A549 (cell line): ENCODE data around the gene PRR15L. TPM values are rescaled to one million over a fixed set of nuclear protein-coding genes. Genes with fewer than 3 reads are reported as not detected.
"Not testable (repeated sequence)": the region's sequence is repeated elsewhere in the genome, so short reads cannot be mapped to it uniquely, and the experiment has no call there.

Source experiments
- ATAC-seq, 2 experiments: fragments of 200-7000 bp in 1 of 2; fragments of >200 bp in 1 of 2; cut with Nextera tagmentation in 1 of 2; cut with Tn5 transposase in 1 of 2; 3 replicates each; pipeline versions ENCODE4 v1.8.0 to v1.9.1; 2018 to 2020; ENCODE audit warnings: mild to moderate bottlenecking in 1 of 2, moderate library complexity in 1 of 2
- CTCF ChIA-PET: fragments of 300-600 bp; sonication (Branson Sonifier 250); formaldehyde crosslinking; extraction: SDS; loops from one replicate; lab custom pipeline; 2021; ENCODE audit warnings: antibody characterized with exemption, inconsistent platforms; lab: Yijun Ruan, JAX
- POLR2A ChIA-PET: fragments of 350-600 bp; formaldehyde crosslinking; extraction: SDS; loops from one replicate; lab custom pipeline; 2021; ENCODE audit warnings: antibody characterized with exemption, inconsistent platforms; lab: Yijun Ruan, JAX
- DNase-seq, 2 experiments: peaks; one replicate each; pipeline versions ENCODE4 v3.0.0 to v3.0.0-alpha.2; 2011 to 2016; ENCODE audit warnings: low read depth in 1 of 2, low spot score in 1 of 2
- FAIRE-seq: peaks from 2 replicates; lab custom pipeline; 2011; peaks lifted over from hg19 to GRCh38; lab: Jason Lieb, UNC
- H3K27ac ChIP-seq, 2 experiments: fragments of >200 bp; sonication (Bioruptor Twin); formaldehyde crosslinking; 3 replicates each; pipeline ENCODE4 v1.5.1; 2016 to 2017
- H3K4me1 ChIP-seq: fragments of >200 bp; sonication (Bioruptor Twin); formaldehyde crosslinking; 3 replicates; pipeline ENCODE4 v1.6.1; 2016
- H3K4me2 ChIP-seq: fragments of >200 bp; sonication (Bioruptor Twin); formaldehyde crosslinking; 3 replicates; pipeline ENCODE4 v1.6.1; 2016
- H3K4me3 ChIP-seq: fragments of >200 bp; sonication (Bioruptor Twin); formaldehyde crosslinking; 3 replicates; pipeline ENCODE4 v1.5.1; 2016
- H3K9me3 ChIP-seq: fragments of >200 bp; sonication (Bioruptor Twin); formaldehyde crosslinking; 3 replicates; pipeline ENCODE4 v1.6.1; 2016
- CBX2 ChIP-seq: fragments of 200-600 bp; sonication (generic); IDR thresholded peaks from 2 replicates; pipeline ENCODE4 v1.6.1; 2016; ENCODE audit warnings: low read depth, mild to moderate bottlenecking, borderline replicate concordance
- CBX8 ChIP-seq: fragments of 200-600 bp; sonication (generic); IDR thresholded peaks from 2 replicates; pipeline ENCODE4 v1.6.1; 2016
- CTCF ChIP-seq: fragments of >200 bp; sonication (Bioruptor Twin); formaldehyde crosslinking; IDR thresholded peaks from 3 replicates; pipeline ENCODE4 v1.5.1; 2016
- FOXS1 ChIP-seq: fragments of 250-450 bp; sonication (Bioruptor Pico); IDR thresholded peaks from 2 replicates; pipeline ENCODE4 v1.5.0; 2020; ENCODE audit warnings: mild to moderate bottlenecking, moderate library complexity
- HDAC2 ChIP-seq: fragments of 200-600 bp; sonication (generic); IDR thresholded peaks from 2 replicates; pipeline ENCODE4 v1.6.1; 2016
- HES2 ChIP-seq: fragments of >200 bp; sonication (Bioruptor Twin); formaldehyde crosslinking; IDR thresholded peaks from 2 replicates; pipeline ENCODE4 v1.6.1; 2016
- HMGXB4 ChIP-seq: fragments of 250-450 bp; sonication (Bioruptor Pico); IDR thresholded peaks from 2 replicates; pipeline ENCODE4 v1.5.0; 2021; ENCODE audit warnings: mild to moderate bottlenecking, moderate library complexity, borderline replicate concordance
- KDM1A ChIP-seq: fragments of 200-600 bp; sonication (generic); IDR thresholded peaks from 2 replicates; pipeline ENCODE4 v1.6.1; 2016; ENCODE audit warnings: low read depth, mild to moderate bottlenecking
- MAZ ChIP-seq: fragments of 150-350 bp; IDR thresholded peaks from 2 replicates; pipeline ENCODE4 v1.6.1; 2014; ENCODE audit warnings: antibody characterized with exemption, low read depth, low read length, borderline replicate concordance
- NPAS2 ChIP-seq: fragments of 250-450 bp; sonication (Bioruptor Pico); IDR thresholded peaks from 2 replicates; pipeline ENCODE4 v1.8.0; 2022; ENCODE audit warnings: mild to moderate bottlenecking, moderate library complexity, borderline replicate concordance
- PBX3 ChIP-seq: IDR thresholded peaks from 2 replicates; pipeline ENCODE4 v1.6.1; 2012
- RAD21 ChIP-seq, 2 experiments: fragments of >200 bp in 1 of 2; sonication (Bioruptor Twin) in 1 of 2; formaldehyde crosslinking in 1 of 2; IDR thresholded peaks in 1 of 2; conservative IDR thresholded peaks in 1 of 2; 2 replicates in 1 of 2; 3 replicates in 1 of 2; pipeline ENCODE4 v1.6.1; 2012 to 2018; ENCODE audit warnings: inconsistent platforms in 1 of 2
- RFX5 ChIP-seq: fragments of 450-650 bp; IDR thresholded peaks from 2 replicates; pipeline ENCODE4 v1.7.1; 2014; ENCODE audit warnings: antibody characterized with exemption, mild to moderate bottlenecking, moderate library complexity
- SMC3 ChIP-seq: fragments of >200 bp; sonication (Bioruptor Twin); formaldehyde crosslinking; IDR thresholded peaks from 3 replicates; pipeline ENCODE4 v1.6.1; 2018; ENCODE audit warnings: inconsistent platforms
- ZC3H11A ChIP-seq: fragments of 450-650 bp; IDR thresholded peaks from 2 replicates; pipeline ENCODE4 v1.6.1; 2014; ENCODE audit warnings: antibody characterized with exemption, mild to moderate bottlenecking
- WGBS: methylation state at CpG from one replicate; pipeline ENCODE4 v1.1.6; 2017; ENCODE audit errors: missing lambda C conversion rate; 5-methylcytosine and 5-hydroxymethylcytosine counted together
- polyA plus RNA-seq, 4 experiments: library from polyadenylated mRNA; depleted of rRNA in 3 of 4; stranded (reverse); fragments of >200 nt; fragmentation: RNase III in 1 of 4; extraction: RNeasy Plus Mini Kit Qiagen cat#74134 plus additional on column Dnase treatment in 1 of 4; gene quantifications; 2 replicates in 3 of 4; 3 replicates in 1 of 4; pipeline ENCODE4 v1.2.3, GENCODE V29; 2011 to 2017

The PRR15L gene
- polyA plus RNA-seq, 2 of the 4 experiments (the other 2 are of a cell fraction) = 1.6 to 2.2 TPM

GRCh38 chr17:47989159-47989558 lies 31.5 kb upstream of the PRR15L start:
- Histone ChIP-seq H3K4me1 (no peaks in the 10 kb centered on the region), H3K4me2 (no peak overlapping the region), H3K9me3 (no peaks in the 10 kb centered on the region), H3K27ac (no peak overlapping the region), H3K4me3 (no peak overlapping the region)
- TF ChIP-seq HMGXB4 (CRISPR knock-in tag) (no peak), CBX8 (no peak), ZC3H11A (no peak), HDAC2 (no peak), NPAS2 (no peak), SMC3 (no peak), FOXS1 (CRISPR knock-in tag) (no peak), PBX3 (no peak)
- 86% methylated on average over 10 of the region's 10 CpGs for WGBS
- DNase-seq (no peak), ATAC-seq (no peak), FAIRE-seq (no peak)
- ChIA-PET POLR2A (no interaction called here), CTCF (interaction anchor here (0.8 to 38.7 kb wide), 9 partner anchors 10 to 148 kb away, joined by 3 to 1426 read pairs (median 4); partner anchors contain the start of genes PNPO, PRR15L and SCRN2)

- H3K4me3 ChIP-seq, H3K4me2 ChIP-seq, ATAC-seq, FAIRE-seq, POLR2A ChIA-PET, H3K4me1 ChIP-seq, DNase-seq, H3K9me3 ChIP-seq, H3K27ac ChIP-seq: not testable (repeated sequence)
- CTCF ChIA-PET = interaction anchor here (0.8 to 38.7 kb wide), 5 partner anchors 12 to 58 kb away, joined by 3 to 1426 read pairs (median 174); partner anchors contain the start of genes PNPO and PRR15L
- 92% methylated on average over 1 of the region's 1 CpG for WGBS
Measured at GRCh38 chr17:47988445-47988844, 30.8 kb upstream of the PRR15L start.

- H3K27ac ChIP-seq = no peak overlapping the region
- H3K4me1 ChIP-seq = no peaks in the 10 kb centered on the region
- H3K4me2 ChIP-seq = no peak overlapping the region
- ATAC-seq (peak in 1 of 2 experiments; percentile 12; a peak in 3 of 6 replicates), FAIRE-seq (no peak), DNase-seq (no peak)
- POLR2A ChIA-PET = interaction anchor here (1.0 kb wide), 1 partner anchor 9 kb away, joined by 3 read pairs; no protein-coding TSS in a partner anchor
- H3K9me3 ChIP-seq = no peaks in the 10 kb centered on the region
- 80% methylated on average over 17 of the region's 17 CpGs for WGBS
- H3K4me3 ChIP-seq = no peak overlapping the region
- CTCF ChIA-PET = interaction anchor here (1.1 to 38.7 kb wide), 5 partner anchors 11 to 136 kb away, joined by 3 to 1426 read pairs (median 174); partner anchors contain the start of genes CDK5RAP3, PNPO and PRR15L
- no peak for TF ChIP-seq HES2
- no peak for TF ChIP-seq RFX5
- no peak for TF ChIP-seq CBX2
- TF ChIP-seq CTCF = no peak
- no peak for TF ChIP-seq RAD21 (conservative IDR thresholded peaks at IDR 0.05 in 1 of 2, IDR thresholded peaks at IDR 0.05 in 1 of 2)
- TF ChIP-seq SMC3 = no peak
- no peak for TF ChIP-seq MAZ
- TF ChIP-seq ZC3H11A = no peak
- no peak for TF ChIP-seq KDM1A
- no peak for TF ChIP-seq PBX3
Measured at GRCh38 chr17:47987240-47987835, 29.7 kb upstream of the PRR15L start.
